Fibroblast of the conjunctiva (primary cell): ENCODE measurements around the gene PISD.
"Not testable (repeated sequence)": the region's sequence is repeated elsewhere in the genome, so short reads cannot be mapped to it uniquely, and the experiment has no call there.

Experiments
- DNase-seq: peaks from one replicate; pipeline ENCODE4 v3.0.0-alpha.2; 2010; ENCODE audit warnings: low read depth

PISD gene

GRCh38 chr22:31661851-31662667, at the start of gene PISD:
TSS of gene PISD (minus strand) at chr22:31662215. CDS start at chr22:31662208, 7 bp downstream.
- peak; percentile 90 for DNase-seq

DNA sequence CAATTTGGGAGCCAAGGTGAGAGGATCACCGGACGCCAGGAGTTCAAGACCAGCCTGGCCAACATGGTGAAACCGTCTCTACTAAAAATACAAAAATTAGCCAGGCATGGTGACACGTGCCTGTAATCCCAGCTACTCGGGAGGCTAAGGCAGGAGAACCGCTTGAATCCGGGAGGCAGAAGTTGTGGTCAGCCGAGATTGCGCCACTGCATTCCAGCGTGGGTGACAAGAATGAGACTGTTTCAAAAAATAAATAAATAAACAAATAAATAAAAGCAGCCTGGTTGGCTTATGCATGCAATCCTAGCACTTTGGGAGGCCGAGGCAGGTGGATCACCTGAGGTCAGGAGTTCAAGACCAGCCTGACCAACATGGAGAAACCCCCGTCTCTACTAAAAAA, 49.2 kb upstream of the PISD start:
- DNase-seq = not testable (repeated sequence)

DNA sequence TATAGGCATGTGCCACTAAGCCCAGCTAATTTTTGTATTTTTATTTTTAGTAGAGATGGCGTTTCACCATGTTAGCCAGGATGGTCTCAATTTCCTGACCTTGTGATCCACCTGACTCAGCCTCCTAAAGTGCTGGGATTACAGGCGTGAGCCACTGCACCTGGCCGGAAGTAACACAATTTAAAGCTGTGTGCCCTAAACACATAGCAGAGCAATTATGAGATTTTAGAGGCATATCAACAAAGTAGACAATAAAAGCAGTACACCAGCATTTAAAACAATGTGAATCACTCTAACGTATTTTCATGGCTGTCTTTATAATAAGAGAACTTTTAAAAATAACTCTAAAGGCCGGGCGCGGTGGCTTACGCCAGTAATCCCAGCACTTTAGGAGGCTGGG, 45.5 kb upstream of the PISD start:
- no peak for DNase-seq

- DNase-seq = no peak
These were observed 33.4 kb upstream of the PISD start for GRCh38 chr22:31695423-31695822.

- not testable (repeated sequence) for DNase-seq
These were observed 32.0 kb upstream of the PISD start for GRCh38 chr22:31694046-31694445.

- DNase-seq = no peak
These were observed 30.3 kb upstream of the PISD start for GRCh38 chr22:31692186-31692886.

GRCh38 chr22:31691408-31691807, 29.4 kb upstream of the PISD start:
- DNase-seq = no peak

DNA sequence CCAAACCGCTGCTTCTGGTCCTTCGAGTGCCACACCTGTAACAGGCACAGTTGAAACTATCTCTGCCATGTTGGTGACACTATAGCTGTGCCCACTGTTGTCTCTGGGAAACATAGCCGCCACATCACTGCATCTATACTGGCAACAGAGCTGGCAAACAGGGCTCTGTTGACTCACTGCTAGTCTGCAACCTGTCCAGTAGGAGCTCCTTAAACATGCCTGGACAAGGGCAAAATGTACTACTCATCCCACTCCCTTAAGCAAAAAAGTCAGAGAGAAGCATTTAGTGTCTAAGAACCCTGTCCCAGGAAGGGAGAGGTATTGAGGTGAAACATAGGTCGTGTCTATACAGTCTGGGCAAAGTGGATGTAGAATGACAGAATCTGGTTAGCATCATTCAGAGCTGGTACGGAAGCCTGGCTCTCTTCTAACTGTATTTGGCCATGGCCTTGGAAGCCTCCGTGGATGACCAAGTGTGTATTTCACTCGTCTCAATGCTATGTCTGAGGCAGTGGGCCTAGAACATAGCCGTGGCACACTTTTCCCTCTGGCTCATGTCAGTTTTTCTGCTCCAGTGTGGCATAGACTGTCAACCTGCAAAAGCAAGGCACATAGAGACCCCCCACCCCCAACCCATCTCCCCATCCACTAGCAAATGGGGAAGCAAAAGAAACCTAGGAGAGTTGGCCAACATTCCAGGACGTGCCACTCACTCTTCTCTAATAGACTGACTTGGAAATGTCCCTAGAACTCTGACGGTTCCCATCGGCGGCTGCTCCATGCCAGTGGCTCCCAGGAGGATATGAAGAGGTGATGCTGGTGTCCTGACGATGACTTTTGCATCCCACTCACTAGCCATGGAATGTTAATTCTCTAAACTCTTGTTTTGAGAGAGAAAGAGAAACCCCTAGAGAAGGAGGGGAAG, 21.4 kb upstream of the PISD start:
- DNase-seq = no peak

DNA sequence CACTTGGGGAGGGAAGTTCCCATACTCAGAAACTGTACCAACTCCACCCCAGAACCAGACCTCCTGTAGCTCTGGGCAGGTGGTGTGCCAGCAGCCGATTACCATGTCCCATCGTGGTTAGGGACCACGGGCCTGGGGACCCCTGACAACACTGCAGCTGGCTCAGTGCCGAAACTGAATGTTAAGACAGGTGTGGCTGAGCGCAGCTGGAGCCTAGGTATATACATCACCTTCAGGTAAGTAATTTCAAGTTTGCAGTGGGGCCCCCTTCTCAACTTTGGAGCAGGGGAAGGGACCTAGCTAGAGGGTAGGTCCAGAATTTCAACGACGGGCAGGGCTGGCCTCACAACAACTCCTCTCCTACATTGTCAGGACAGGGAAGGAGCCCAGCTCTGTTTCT, 20.7 kb upstream of the PISD start:
- no peak for DNase-seq

DNA sequence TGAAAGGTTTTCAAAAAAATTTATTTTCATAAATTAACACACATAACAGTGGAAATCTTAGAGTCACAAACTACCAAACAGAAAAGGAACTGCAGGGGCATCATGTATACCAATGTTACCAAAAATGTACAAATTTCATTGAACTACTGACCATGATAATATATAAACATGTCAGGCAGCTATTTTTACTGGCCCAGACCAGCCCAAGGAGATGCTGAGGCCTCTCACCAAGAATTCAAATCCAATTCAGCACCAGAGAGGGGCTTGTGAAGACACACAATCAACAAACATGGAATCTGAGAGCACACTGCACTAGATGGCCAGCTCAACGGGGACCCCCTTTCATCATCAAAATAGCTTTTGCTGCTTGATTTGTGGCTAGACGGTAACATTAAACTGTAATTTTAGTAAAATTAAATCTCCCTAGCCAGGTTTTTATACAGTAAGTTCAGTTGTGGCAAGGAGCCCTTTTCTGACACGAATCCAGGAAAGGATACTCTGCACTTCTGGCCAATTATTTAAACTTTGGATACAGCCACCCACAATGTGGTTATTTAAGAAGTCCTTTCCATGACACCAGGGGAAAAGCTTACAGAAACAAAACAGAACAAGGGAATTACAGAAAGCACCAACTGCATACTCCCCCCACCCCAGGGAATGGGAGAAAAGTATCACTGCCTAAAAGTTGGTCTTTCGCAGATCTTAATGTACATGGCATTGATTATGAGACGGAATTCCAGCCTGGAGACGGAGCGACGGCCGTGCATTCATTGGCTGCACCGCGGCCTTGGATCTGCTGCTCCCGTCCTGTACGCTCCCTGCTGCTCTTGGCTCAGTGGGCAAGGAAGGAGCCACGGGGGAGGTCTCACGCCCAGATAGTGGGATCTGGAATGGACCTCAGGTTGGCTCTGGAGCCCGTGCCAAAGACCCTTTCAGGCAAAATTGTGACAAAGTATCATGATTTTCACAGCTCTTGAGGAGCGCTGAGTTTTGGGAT, 19.6 kb upstream of the PISD start:
- no peak for DNase-seq

DNA sequence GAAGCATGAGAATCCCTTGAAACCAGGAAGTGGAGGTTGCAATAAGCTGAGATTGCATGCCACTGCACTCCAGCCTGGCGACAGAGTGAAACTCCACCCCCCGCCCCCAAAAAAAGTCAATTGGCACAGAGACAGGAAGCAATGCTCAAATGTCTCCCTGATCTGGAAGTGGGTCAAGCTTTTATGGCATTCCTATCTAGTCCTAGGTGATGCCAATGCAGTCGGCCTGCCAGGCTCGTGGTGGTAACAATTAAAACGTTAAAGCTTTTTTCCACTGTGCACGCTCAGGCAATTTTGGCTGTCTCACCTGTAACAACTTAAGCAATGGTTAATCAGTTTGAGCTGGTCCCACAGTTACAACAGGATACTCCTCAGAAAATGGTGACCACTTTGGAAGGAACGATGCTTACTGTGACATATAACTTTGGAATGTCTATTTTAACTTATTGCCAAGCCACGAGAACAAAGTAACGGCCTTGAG, 18.9 kb upstream of the PISD start:
- peak; percentile 53 for DNase-seq

GRCh38 chr22:31678748-31679147, 16.7 kb upstream of the PISD start:
- DNase-seq = no peak

- peak; percentile 87 for DNase-seq
These were observed 14.7 kb upstream of the PISD start for GRCh38 chr22:31676700-31677099.

DNA sequence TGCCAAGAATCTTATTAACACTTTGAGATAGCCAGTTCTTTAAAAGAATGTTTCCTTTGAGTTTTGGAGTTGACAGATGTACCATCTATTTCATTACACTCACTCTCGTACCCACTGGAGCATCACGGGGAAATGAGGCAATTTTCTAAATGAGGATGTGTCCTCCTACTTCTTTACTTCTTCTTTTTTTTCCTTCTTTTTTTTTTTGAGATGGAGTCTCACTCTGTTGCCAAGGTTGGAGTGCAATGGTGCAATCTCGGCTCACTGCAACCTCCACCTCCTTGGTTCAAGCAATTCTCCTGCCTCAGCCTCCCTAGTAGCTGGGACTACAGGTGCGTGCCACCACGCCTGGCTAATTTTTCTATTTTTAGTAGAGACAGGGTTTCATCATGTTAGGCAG, 12.2 kb upstream of the PISD start:
- not testable (repeated sequence) for DNase-seq

GRCh38 chr22:31668849-31669248, 6.8 kb upstream of the PISD start:
- DNase-seq = not testable (repeated sequence)

- no peak for DNase-seq
These were observed 638 bp upstream of the PISD start for GRCh38 chr22:31662668-31663037.

- not testable (repeated sequence) for DNase-seq
These were observed 1.1 kb downstream of the PISD start for GRCh38 chr22:31660860-31661341.

DNA sequence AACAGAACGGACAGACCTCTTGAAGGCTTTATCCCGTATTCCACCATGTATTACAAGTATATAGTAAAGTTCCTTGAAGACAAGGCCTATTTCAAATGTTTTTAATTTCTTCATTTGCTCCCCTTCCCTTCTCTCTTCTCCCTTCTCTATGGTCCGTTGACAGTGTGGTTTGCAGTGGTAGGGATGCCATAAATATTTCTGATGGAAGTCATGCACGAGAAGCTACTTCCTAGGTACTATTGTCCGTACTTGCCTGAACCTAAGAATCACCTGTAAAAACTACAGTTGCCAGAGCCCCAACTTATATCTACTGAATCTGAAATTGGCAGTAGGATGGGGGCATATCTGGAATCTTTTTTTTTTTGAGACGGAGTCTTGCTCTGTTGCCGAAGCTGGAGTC, 2.8 kb downstream of the PISD start:
- no peak for DNase-seq

DNA sequence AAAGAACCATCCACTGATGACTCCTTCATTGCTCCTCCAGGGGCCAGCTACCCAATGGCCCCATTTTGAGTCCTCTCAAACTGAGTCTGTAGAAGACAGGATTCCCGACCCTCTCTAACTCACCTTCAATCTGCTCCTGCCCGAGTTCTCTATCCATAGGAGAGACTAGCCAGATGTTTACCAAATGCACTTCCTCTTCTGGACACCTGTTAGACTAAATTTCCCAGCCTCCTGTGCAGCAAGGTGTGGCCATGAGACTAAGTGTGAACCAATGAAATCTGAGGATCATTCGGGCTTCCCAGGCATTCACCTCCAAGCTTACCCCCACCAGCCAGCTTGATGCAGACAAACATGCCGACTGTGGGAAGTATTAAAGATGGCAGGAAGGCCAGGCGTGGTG, 7.6 kb downstream of the PISD start:
- no peak for DNase-seq

GRCh38 chr22:31653944-31654343, 8.1 kb downstream of the PISD start:
- no peak for DNase-seq
